K562 (cell line): ENCODE results near the gene DPEP2. TPM values are rescaled to one million over a fixed set of nuclear protein-coding genes. Genes with fewer than 3 reads are reported as not detected.

Experiments
- ATAC-seq: fragments of 200-7000 bp; cut with Tn5 transposase; 3 replicates; pipeline ENCODE4 v1.9.1; 2020; ENCODE audit warnings: moderate library complexity
- BruUV-seq: library from RNA; stranded (reverse); fragments of 400-500 nt; replicated peaks from 2 replicates; lab custom pipeline; 2021; lab: Mats Ljungman, UMichigan
- CTCF ChIA-PET: fragments of 300-600 bp; formaldehyde crosslinking; extraction: SDS; loops from one replicate; lab custom pipeline; 2021; ENCODE audit warnings: low intra/inter-chr PET ratio; lab: Yijun Ruan, JAX
- POLR2A ChIA-PET: fragments of 300-600, 350-650 bp; sonication (Branson Sonifier 250); formaldehyde crosslinking; extraction: SDS; loops from one replicate; lab custom pipeline; 2021; ENCODE audit warnings: antibody characterized with exemption, inconsistent platforms; lab: Yijun Ruan, JAX
- DNase-seq, 4 experiments: peaks; one replicate each; pipeline versions ENCODE4 v3.0.0 to v3.0.0-alpha.2; 2011 to 2018; ENCODE audit warnings: low spot score in 3 of 4, mixed read lengths in 3 of 4; ENCODE audit errors: extremely low read depth in 1 of 4
- FAIRE-seq: peaks from 2 replicates; lab custom pipeline; 2011; peaks lifted over from hg19 to GRCh38; lab: Jason Lieb, UNC
- H2AFZ ChIP-seq: 2 replicates; pipeline ENCODE4 v1.6.0; 2011; ENCODE audit warnings: low read depth, low read length, control low read depth, inconsistent platforms
- H3K27ac ChIP-seq: fragments of 200-600 bp; 3 replicates; pipeline ENCODE4 v1.8.0; 2011; ENCODE audit warnings: low read depth, mild to moderate bottlenecking, control low read depth, inconsistent platforms, low read length, moderate library complexity, mixed read lengths; ENCODE audit errors: extremely low read depth
- H3K27me3 ChIP-seq, 2 experiments: fragments of 300-600 bp in 1 of 2; 2 replicates in 1 of 2; 3 replicates in 1 of 2; pipeline versions ENCODE4 v1.6.0 to v1.8.0; 2011; ENCODE audit warnings: inconsistent platforms in 2 of 2, low read length in 2 of 2, mild to moderate bottlenecking in 1 of 2, mixed read lengths in 1 of 2, moderate library complexity in 1 of 2; ENCODE audit not compliant: control insufficient read depth in 2 of 2, insufficient read depth in 2 of 2
- H3K36me3 ChIP-seq: fragments of 300-600 bp; 3 replicates; pipeline ENCODE4 v1.8.0; 2011; ENCODE audit warnings: mild to moderate bottlenecking, low read length, inconsistent platforms; ENCODE audit not compliant: control insufficient read depth, insufficient read depth
- H3K4me1 ChIP-seq, 2 experiments: fragments of 200-600 bp in 1 of 2; replicated peaks in 1 of 2; 2 replicates in 1 of 2; 3 replicates in 1 of 2; pipeline versions ENCODE4 v1.5.1 to v1.8.0; 2011; ENCODE audit warnings: inconsistent platforms in 2 of 2, low read length in 2 of 2, mild to moderate bottlenecking in 1 of 2, mixed read lengths in 1 of 2, moderate library complexity in 1 of 2; ENCODE audit not compliant: control insufficient read depth in 2 of 2, insufficient read depth in 2 of 2
- H3K4me2 ChIP-seq: 2 replicates; pipeline ENCODE4 v1.6.1; 2011; ENCODE audit warnings: low read length, control low read depth, inconsistent platforms, mixed read lengths; ENCODE audit not compliant: insufficient read depth
- H3K4me3 ChIP-seq: fragments of 200-600 bp; sonication (generic), shearing (Covaris generic); 2 replicates; pipeline ENCODE4 v1.5.1; 2016; ENCODE audit warnings: control low read depth, inconsistent platforms
- H3K79me2 ChIP-seq: fragments of 200-600 bp; 3 replicates; pipeline ENCODE4 v1.8.0; 2011; ENCODE audit warnings: low read length, inconsistent platforms; ENCODE audit not compliant: control insufficient read depth, insufficient read depth
- H3K9ac ChIP-seq, 2 experiments: 2 replicates each; pipeline versions ENCODE4 v1.6.0 to v1.6.1; 2011; ENCODE audit warnings: low read depth in 2 of 2, low read length in 2 of 2, control low read depth in 1 of 2, inconsistent platforms in 1 of 2, mild to moderate bottlenecking in 1 of 2, mixed read lengths in 1 of 2; ENCODE audit not compliant: insufficient read depth in 1 of 2
- H3K9me1 ChIP-seq: one replicate; pipeline ENCODE4 v1.6.0; 2011; ENCODE audit warnings: inconsistent platforms, mild to moderate bottlenecking, low read length, moderate library complexity; ENCODE audit not compliant: control insufficient read depth, insufficient read depth
- H3K9me3 ChIP-seq: replicated peaks from 2 replicates; pipeline ENCODE4 v1.5.1; 2011; ENCODE audit warnings: low read depth, low read length, inconsistent platforms; ENCODE audit not compliant: control insufficient read depth, insufficient read depth
- H4K20me1 ChIP-seq: replicated peaks from 2 replicates; pipeline ENCODE4 v1.6.1; 2011; ENCODE audit warnings: low read length, inconsistent platforms, mixed read lengths; ENCODE audit not compliant: control insufficient read depth, insufficient read depth
- POLR2G ChIP-seq: fragments of 200-400 bp; formaldehyde crosslinking; IDR thresholded peaks from 2 replicates; pipeline ENCODE4 v1.6.1; 2017; ENCODE audit warnings: low read depth, mild to moderate bottlenecking, antibody characterized with exemption, low read length, moderate library complexity
- RBFOX2 ChIP-seq: fragments of 200-400 bp; formaldehyde crosslinking; IDR thresholded peaks from 2 replicates; pipeline ENCODE4 v1.6.1; 2017; ENCODE audit warnings: low read depth, mild to moderate bottlenecking, low read length, moderate library complexity
- RBM22 ChIP-seq: fragments of 200-400 bp; formaldehyde crosslinking; IDR thresholded peaks from 2 replicates; pipeline ENCODE4 v1.6.1; 2018; ENCODE audit warnings: low read length, low read depth; ENCODE audit not compliant: poor library complexity, severe bottlenecking
- WGBS: fragments of 100-300 bp; shearing (Covaris generic); methylation state at CpG from one replicate; pipeline ENCODE4 v1.1.6; 2016; ENCODE audit warnings: low coverage, mixed read lengths; ENCODE audit not compliant: insufficient coverage; ENCODE audit errors: missing lambda C conversion rate; 5-methylcytosine and 5-hydroxymethylcytosine counted together
- in situ Hi-C: fragments of 300-500 bp; cut with MboI; formaldehyde crosslinking; loops from 4 replicates; pipeline ENCODE4 v1.15.0; 2018; ENCODE audit warnings: inconsistent platforms, mixed read lengths
- intact Hi-C: fragments of 100-400 bp; cut with micrococcal nuclease; formaldehyde crosslinking; loops from 2 replicates; pipeline ENCODE4 v1.14.2; 2022
- polyA plus RNA-seq, 8 experiments: library from polyadenylated mRNA; depleted of rRNA in 4 of 8; stranded (reverse) in 5 of 8; unstranded in 3 of 8; fragments of >200 nt; fragmentation: Nextera tagmentation in 2 of 8; fragmentation: Illumina TruSeq in 1 of 8; extraction: Ambion mirVana in 2 of 8; extraction: Trizol in 1 of 8; gene quantifications; 2 replicates each; pipeline versions ENCODE4 v1.2.1 to v1.2.3, GENCODE V29; 2011 to 2014; ENCODE audit warnings: inconsistent platforms in 1 of 8, missing spikeins in 1 of 8
- total RNA-seq, 7 experiments: library from RNA; depleted of rRNA in 6 of 7; stranded (reverse); fragments of >200 nt in 6 of 7; fragmentation: Illumina TruSeq in 2 of 7; extraction: Trizol in 2 of 7; gene quantifications; 2 replicates each; pipeline versions ENCODE4 v1.2.1 to v1.2.3, GENCODE V29; 2011 to 2021; ENCODE audit warnings: low replicate concordance in 1 of 7
- TF ChIP-seq, protein P1 (sequence below), 3 experiments: IDR thresholded peaks in 2 of 3; conservative IDR thresholded peaks in 1 of 3; 2 replicates each; pipeline ENCODE4 v1.5.1; 2011 to 2012; ENCODE audit warnings: low read length in 3 of 3, mild to moderate bottlenecking in 3 of 3, control low read depth in 2 of 3, improper control_type of control experiment in 1 of 3, inconsistent platforms in 1 of 3, low read depth in 1 of 3, mixed read lengths in 1 of 3, moderate library complexity in 1 of 3; ENCODE audit not compliant: insufficient read depth in 2 of 3
- TF ChIP-seq, protein P2 (sequence below): sonication (generic); formaldehyde crosslinking; IDR thresholded peaks from 2 replicates; pipeline ENCODE4 v1.8.1; 2023; ENCODE audit warnings: mild to moderate bottlenecking, missing genetic modification reagents

Gene DPEP2
- total and polyA plus RNA-seq, 9 of the 15 experiments (the other 6 are each of a cell fraction or from before 2014, with no cell fraction given) = 0.14 to 1.2 (median 0.38) TPM

DNA sequence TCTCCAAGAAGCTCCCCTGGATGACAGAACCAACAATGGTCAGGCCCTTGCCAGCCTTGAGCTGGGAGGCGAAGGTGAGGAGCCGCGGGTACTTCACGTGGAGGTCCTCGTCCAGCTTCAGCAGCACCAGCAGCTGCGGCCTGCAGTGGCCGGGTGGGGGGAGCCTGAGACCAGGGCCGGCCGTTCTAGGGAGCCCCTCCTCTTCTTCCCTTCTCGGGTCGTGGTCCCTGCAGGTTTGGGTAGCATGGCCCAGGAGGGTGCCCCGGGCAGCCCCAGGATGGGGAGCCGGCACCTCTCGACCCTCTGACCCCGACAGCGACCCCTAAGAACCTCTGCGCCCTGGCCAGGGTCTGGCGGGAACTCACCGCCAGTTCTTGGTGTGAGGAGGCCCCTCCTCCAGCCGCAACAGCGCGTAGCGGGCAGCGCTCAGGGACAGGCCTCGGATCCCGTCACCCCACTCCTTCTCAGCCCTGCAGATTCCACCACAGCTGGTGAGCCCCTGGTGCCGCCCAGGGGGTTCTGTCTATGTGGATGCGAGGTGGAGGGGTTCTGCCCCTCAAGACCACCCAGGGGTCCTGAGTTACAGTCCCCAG is 52.2 kb downstream of the DPEP2 start:
- Histone ChIP-seq H3K79me2 (no peaks in the 10 kb centered on the region), H3K27me3 (no peaks in the 10 kb centered on the region), H3K9me1 (no peaks in the 10 kb centered on the region), H3K9me3 (no peaks in the 10 kb centered on the region; the same call in 1 of the 2 replicates), H3K36me3 (peaks cover 96% of the 10 kb centered on the region; the same call in 2 of the 3 replicates), H2AFZ (no peak overlapping the region), H3K9ac (no peak overlapping the region), H3K4me2 (no peak overlapping the region), H3K4me3 (no peak overlapping the region), H3K27ac (no peak overlapping the region), H3K4me1 (peaks cover 7 to 58% of the 10 kb centered on the region in 2 experiments; a peak in 3 of 5 replicates), H4K20me1 (peaks cover 12% of the 10 kb centered on the region; the same call in 1 of the 2 replicates)
- no peak for DNase-seq
- WGBS = 95% methylated on average over 22 of the region's 28 CpGs
- BruUV-seq = no TSS peak
- no peak for FAIRE-seq
- TF ChIP-seq POLR2G = peak; percentile 75
- TF ChIP-seq RBFOX2 = peak; percentile 51
- TF ChIP-seq, protein P1, sequence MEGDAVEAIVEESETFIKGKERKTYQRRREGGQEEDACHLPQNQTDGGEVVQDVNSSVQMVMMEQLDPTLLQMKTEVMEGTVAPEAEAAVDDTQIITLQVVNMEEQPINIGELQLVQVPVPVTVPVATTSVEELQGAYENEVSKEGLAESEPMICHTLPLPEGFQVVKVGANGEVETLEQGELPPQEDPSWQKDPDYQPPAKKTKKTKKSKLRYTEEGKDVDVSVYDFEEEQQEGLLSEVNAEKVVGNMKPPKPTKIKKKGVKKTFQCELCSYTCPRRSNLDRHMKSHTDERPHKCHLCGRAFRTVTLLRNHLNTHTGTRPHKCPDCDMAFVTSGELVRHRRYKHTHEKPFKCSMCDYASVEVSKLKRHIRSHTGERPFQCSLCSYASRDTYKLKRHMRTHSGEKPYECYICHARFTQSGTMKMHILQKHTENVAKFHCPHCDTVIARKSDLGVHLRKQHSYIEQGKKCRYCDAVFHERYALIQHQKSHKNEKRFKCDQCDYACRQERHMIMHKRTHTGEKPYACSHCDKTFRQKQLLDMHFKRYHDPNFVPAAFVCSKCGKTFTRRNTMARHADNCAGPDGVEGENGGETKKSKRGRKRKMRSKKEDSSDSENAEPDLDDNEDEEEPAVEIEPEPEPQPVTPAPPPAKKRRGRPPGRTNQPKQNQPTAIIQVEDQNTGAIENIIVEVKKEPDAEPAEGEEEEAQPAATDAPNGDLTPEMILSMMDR (IDR thresholded peaks at IDR 0.05 in 2 of 3, conservative IDR thresholded peaks at IDR 0.05 in 1 of 3; ENCODE audit: insufficient read depth in 2 of 3, low read depth in 1 of 3, low read length in 3 of 3) = no peak
- peak; percentile 65 for TF ChIP-seq RBM22
- TF ChIP-seq, protein P2, sequence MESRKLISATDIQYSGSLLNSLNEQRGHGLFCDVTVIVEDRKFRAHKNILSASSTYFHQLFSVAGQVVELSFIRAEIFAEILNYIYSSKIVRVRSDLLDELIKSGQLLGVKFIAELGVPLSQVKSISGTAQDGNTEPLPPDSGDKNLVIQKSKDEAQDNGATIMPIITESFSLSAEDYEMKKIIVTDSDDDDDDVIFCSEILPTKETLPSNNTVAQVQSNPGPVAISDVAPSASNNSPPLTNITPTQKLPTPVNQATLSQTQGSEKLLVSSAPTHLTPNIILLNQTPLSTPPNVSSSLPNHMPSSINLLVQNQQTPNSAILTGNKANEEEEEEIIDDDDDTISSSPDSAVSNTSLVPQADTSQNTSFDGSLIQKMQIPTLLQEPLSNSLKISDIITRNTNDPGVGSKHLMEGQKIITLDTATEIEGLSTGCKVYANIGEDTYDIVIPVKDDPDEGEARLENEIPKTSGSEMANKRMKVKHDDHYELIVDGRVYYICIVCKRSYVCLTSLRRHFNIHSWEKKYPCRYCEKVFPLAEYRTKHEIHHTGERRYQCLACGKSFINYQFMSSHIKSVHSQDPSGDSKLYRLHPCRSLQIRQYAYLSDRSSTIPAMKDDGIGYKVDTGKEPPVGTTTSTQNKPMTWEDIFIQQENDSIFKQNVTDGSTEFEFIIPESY (CRISPR knock-in tag) = peak; percentile 98
- intact Hi-C loops = no loop called here
- in situ Hi-C loops = no loop called here
- ATAC-seq = no peak
- CTCF ChIA-PET = no interaction called here
- POLR2A ChIA-PET = interaction anchor here (0.6 to 1.3 kb wide), 5 partner anchors 10 to 284 kb away, joined by 3 to 7 read pairs (median 3); partner anchors contain the start of gene PSMB10
